HG02571 (cell line): ENCODE data around the gene LPCAT3.
A peak's percentile ranks its signal among the peaks of the same experiment; 100 is the strongest.

Experiments used
- ATAC-seq: cut with Tn5 transposase; IDR thresholded peaks from one replicate; pipeline ENCODE4 v1.9.1; 2021; ENCODE audit warnings: mild to moderate bottlenecking, moderate library complexity; ENCODE audit not compliant: unreplicated experiment

Gene LPCAT3

DNA sequence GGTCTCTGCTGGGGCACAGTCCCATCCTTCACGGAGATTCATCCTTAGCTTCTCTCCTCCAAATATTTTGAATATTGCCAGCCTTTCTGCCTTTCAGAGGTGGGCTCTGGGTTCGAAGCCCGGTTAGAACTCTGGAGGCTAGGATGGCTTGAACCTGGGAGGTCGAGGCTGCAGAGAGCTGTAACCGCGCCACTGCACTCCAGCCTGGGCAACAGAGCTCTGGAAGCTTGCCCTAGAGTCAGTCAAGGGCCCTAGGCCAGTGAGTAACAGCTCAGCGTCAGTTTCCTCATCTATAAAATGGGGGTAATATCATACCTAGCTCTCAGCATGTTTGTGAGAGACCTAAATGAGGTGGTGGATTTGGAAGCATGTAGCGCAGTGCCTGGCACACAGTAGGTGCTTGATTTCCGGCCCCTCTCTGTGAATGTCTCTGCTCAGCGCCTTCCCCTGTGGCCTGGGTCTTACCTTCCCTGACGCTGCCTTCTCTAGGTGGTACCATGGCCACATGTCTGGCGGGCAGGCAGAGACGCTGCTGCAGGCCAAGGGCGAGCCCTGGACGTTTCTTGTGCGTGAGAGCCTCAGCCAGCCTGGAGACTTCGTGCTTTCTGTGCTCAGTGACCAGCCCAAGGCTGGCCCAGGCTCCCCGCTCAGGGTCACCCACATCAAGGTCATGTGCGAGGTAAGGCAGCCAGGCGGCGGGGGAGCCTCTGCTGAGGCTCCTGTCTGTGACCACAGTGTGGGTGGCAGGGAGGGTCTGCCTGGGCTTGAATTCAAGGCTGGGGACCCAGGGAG lies 63.8 kb downstream of the LPCAT3 start:
- ATAC-seq: no peak

- ATAC-seq: peak; percentile 44
Measured at GRCh38 chr12:6953442-6954315, 64.6 kb downstream of the LPCAT3 start.

DNA sequence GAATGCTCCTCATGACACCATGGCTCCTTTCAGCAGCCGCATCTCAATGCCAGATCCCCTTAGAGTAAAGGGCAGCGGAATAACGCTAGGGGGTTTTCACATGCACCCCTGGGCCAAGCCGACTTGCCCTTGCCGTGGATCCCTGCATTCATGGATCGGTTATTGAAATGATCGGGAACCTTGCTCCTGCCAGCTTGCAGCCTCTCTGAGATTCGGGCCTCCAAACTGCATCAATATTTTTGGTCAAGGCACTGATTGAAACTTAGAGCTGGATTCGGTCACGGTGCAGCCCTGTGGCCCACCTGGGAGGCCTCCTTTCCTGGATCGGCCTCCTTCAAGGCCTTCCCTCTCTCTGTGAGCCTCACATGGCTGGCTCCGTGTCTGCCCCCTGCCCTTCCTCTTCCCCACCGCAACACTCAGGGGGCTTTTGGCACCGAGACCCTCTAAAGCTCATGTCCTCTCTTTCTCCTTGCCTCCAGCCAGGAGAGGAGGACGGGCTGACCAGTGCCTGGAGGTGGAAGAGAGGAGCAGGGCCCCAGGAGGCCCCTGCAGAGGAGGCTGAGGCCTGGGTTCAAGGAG lies 65.3 kb downstream of the LPCAT3 start:
- ATAC-seq: no peak

- ATAC-seq: no peak
Measured at GRCh38 chr12:6952121-6952862, 66.0 kb downstream of the LPCAT3 start.

DNA sequence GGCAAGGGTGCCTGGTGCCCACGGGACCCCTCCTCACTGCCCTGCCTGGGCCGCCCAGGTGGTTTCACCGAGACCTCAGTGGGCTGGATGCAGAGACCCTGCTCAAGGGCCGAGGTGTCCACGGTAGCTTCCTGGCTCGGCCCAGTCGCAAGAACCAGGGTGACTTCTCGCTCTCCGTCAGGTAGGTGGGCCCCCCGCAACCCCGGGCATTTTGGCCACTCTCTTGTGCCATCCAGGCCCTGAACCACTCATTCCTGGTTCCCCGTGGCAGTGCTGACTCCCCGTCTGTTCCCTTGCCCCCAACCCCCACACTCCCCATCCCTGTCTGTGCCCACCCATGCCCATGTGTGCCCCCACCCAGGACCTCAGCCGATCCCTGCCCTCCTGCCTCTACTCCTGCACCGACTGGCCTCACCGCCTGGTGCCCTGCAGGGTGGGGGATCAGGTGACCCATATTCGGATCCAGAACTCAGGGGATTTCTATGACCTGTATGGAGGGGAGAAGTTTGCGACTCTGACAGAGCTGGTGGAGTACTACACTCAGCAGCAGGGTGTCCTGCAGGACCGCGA lies 66.6 kb downstream of the LPCAT3 start:
- ATAC-seq: no peak

- ATAC-seq: no peak
Measured at GRCh38 chr12:6950811-6951540, 67.3 kb downstream of the LPCAT3 start, which contains the start of gene PTPN6. PTPN6 (plus strand) TSS chr12:6951356; CDS start chr12:6951513, 157 bp downstream.

DNA sequence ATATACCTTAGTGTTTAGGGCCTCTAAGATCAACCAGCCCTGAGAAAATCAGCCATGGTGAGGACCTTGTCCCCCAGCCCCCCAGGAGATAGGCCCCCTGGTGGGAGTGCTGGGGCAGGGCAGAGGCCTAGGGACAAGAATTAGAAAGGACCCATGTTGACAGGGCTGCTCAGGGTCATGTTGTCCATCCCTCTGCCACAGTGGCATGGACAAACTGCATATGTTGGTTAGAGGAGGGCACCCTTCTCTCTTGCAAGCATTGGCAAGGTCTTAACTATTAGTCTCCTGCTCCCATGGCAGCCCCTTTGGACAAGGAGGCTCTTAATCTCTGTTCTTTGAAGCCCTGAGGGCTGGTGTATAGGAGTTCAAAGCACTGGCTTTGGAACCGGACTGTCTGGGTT lies 67.9 kb downstream of the LPCAT3 start:
- no peak for ATAC-seq

DNA sequence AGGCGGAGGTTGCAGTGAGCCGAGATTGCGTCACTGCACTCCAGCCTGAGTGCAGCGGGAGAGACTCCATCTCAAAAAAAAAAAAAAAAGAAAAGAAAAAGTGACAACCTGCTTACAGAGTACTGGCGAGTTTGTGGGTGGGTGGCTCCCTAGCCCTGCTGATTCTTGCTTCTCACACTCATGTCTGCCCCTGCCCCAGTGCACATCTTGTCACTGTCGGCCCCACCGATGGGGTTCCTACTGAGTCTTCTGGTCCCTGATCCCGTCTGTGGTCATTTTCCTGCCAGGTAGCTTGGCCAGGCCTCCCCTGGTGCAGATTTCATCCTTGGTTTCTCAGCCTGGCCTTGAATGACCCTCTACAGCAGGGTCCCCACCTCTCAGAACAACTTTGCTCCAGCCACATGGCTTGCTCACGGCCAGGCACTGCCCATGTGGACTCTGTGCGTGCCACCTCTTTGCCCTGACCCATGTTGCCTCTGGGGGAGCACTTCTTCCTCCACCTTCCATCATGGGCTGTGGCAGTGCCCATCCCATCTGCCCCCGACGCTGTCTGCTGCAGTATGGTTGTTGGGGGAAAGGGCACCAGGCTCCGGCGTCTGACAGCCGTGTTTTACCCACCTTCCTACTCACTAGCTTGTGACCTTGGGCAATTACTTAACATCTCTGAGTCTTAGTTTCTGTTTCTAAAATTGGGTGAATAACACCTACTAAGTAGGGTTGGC lies 69.2 kb downstream of the LPCAT3 start:
- no peak for ATAC-seq

DNA sequence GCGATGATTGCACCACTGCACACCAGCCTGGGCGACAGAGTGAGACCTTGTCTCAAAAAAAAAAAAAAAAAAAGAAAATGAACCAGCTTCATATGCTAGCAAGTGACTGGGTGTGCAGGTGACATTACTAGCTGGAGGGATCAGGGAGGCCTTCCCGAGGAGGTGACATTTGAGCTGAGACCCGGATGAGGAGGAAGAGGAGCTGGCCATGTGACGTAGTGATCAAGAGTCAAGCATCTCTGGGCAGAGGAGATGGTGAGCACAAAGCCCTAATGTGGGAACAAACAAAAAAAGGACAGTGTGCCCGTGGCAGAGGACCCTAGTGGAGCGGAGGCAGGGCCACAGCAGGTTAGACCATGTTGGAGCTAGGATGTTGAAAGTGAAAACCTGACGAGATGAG lies 70.7 kb downstream of the LPCAT3 start:
- ATAC-seq: no peak

GRCh38 chr12:6946920-6947374 lies 71.3 kb downstream of the LPCAT3 start:
- ATAC-seq: no peak

DNA sequence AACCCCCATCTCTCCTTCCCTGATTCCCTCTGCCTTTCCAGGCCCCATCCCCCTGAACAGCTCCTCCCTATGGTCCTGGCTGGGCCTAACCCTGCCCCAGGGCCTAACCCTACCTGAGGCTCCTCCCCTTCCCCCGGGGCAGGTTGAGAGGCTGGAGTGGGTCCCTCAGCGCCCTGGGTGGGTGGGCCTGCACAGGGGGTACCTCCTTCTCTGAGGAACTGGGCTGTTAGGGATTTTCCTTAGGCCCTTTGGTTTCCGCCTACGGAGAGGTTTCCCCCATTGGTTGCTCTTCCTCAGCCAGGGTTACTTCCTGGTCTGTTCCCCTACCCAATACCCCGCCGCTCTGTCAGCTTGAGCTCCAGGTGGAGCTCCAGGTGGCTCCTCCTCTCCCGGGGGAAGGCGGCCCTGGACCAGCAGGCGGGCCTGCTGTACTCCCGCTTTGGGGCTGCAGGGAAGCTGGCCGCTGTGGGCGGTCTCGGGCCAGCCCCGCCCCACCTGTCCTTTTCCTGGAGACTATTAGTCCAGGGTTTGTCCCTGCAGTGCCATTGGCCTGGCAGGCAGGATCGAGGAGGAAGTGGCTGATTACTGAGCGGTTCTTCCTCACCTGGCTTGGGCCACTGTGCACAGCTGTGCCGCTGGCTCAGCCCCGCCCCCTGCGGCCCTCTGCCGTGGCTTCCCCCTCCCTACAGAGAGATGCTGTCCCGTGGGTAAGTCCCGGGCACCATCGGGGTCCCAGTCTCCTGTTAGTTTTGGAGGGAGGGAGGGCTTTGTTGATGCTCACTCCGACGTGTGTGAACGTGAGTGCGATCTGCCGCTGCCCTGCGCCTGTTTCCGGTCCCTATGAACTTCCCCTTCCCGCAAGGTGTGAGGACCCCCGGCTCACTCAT lies 72.0 kb downstream of the LPCAT3 start:
- ATAC-seq: no peak

DNA sequence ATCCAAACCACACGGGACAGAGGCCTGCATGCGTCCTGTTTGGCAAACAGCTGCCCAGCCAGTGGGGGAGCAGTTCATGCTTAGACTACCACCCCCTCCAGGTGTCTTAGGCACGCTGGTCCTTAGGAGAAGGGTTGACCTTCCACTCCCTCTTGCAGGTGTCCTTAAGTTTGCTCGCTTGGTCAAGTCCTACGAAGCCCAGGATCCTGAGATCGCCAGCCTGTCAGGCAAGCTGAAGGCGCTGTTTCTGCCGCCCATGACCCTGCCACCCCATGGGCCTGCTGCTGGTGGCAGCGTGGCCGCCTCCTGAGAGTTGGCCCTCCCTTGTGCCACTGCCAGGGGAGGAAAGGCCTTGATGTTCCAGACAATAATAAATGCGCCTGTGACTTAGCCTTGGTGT lies 72.7 kb downstream of the LPCAT3 start:
- no peak for ATAC-seq

DNA sequence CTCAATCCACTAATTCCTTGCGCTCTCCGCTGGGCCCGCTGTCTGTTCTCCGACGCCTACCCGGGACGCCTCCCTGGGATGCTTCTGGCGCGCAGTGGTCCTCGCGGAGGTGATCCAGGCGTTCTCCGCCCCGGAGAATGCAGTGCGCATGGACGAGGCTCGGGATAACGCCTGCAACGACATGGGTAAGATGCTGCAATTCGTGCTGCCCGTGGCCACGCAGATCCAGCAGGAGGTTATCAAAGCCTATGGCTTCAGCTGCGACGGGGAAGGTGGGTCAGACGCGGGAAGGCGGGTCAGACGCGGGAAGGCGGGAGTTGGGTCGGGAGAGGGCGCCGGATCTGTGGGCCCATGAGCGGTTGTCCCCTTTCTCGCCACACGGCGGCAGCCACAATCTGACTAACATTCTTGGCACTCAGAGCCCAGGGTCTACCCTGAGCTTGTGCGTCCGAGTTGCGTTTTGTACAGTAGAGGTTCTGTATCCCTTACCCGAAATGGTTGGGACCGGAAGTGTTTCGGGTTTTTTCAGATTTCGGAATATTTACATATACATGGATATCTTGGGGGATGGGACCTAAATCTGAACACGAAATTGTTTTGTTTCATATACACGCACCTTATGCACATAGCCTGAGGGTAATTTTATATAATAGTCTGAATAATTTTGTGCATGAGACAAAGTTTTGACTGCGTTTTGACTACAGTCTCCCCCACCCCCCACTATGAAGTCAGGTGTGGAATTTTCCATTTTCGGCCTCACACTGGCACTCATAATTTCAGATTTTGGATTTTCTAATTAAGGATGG lies 73.7 kb downstream of the LPCAT3 start:
- peak; percentile 42 for ATAC-seq

GRCh38 chr12:6943722-6944380 lies 74.4 kb downstream of the LPCAT3 start, which contains the start of the genes C12orf57 and RNU7-1:
C12orf57 (plus strand) TSS chr12:6944022; CDS start chr12:6944122, 100 bp downstream.
RNU7-1 (plus strand) TSS chr12:6943816.
- peak; percentile 33 for ATAC-seq

GRCh38 chr12:6943389-6943721 lies 74.9 kb downstream of the LPCAT3 start:
- ATAC-seq: peak; percentile 24

- no peak for ATAC-seq
Measured at GRCh38 chr12:6942331-6942665, 76.0 kb downstream of the LPCAT3 start.

GRCh38 chr12:6941782-6942181 lies 76.5 kb downstream of the LPCAT3 start:
- no peak for ATAC-seq
